ENCODE data around the gene DOCK6.

Gene DOCK6

GRCh38 chr19:11172576-11172975 is 89.7 kb downstream of the DOCK6 start (continued):
- TF ChIP-seq BCL11B (tag by site-specific recombination; IDR thresholded peaks at IDR 0.05; ENCODE audit: low read depth) = no peak
- no peak for TF ChIP-seq ZNF514 (tag by site-specific recombination; IDR thresholded peaks at IDR 0.05)
- no peak for TF ChIP-seq ZNF174 (tag by site-specific recombination; IDR thresholded peaks at IDR 0.05)
- TF ChIP-seq ZNF140 (tag by site-specific recombination; IDR thresholded peaks at IDR 0.05) = no peak
- TF ChIP-seq ZNF292 (tag by site-specific recombination; IDR thresholded peaks at IDR 0.05; ENCODE audit: borderline replicate concordance, low read depth) = no peak
- TF ChIP-seq ZBTB7A (tag by site-specific recombination; IDR thresholded peaks at IDR 0.05; ENCODE audit: low read depth) = no peak
- TF ChIP-seq ZNF707 (tag by site-specific recombination; IDR thresholded peaks at IDR 0.05) = no peak
- TF ChIP-seq ZNF248 (tag by site-specific recombination; IDR thresholded peaks at IDR 0.05) = no peak
- no peak for TF ChIP-seq ZNF221 (tag by site-specific recombination; IDR thresholded peaks at IDR 0.05; ENCODE audit: borderline replicate concordance)
- no peak for TF ChIP-seq ZBTB1 (tag by site-specific recombination; IDR thresholded peaks at IDR 0.05)
- TF ChIP-seq ZSCAN30 (tag by site-specific recombination; IDR thresholded peaks at IDR 0.05) = no peak

DNA sequence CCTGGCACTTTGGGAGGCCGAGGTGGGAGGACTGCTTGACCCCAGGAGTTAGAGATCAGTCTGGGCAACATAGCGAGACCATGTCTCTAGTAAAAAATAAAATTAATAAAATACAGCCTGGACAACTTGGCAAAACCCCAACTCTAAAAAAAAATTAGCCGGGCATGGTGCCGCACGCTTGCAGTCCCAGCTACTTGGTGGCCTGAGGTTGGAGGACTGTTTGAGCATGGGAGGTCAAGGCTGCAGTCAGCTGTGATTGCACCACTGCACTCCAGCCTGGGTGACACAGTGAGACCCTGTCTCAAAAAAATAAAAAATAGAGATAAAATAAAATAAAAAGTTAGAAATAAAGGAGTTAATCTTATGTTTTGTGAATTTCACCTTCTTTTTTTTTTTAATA is 91.2 kb downstream of the DOCK6 start:
- no peaks in the 10 kb centered on the region for H3K4me1 ChIP-seq (ENCODE audit: control insufficient read depth, insufficient read depth, low read length)
- H3K36me3 ChIP-seq (ENCODE audit: control insufficient read depth in 2 of 2, insufficient read depth in 1 of 2, low read length in 2 of 2) = peaks cover 0 to 70% of the 10 kb centered on the region in 2 experiments; a peak in 2 of 3 replicates
- POLR2A ChIA-PET = interaction anchor here (0.7 kb wide), 1 partner anchor 24 kb away, joined by 4 read pairs; no protein-coding TSS in a partner anchor
- no peak overlapping the region for H3K4me3 ChIP-seq (ENCODE audit: low read depth, low read length)
- H3K9me3 ChIP-seq (ENCODE audit: control insufficient read depth, insufficient read depth, low read depth, low read length) = no peaks in the 10 kb centered on the region
- TF ChIP-seq ZNF558 (tag by site-specific recombination; IDR thresholded peaks at IDR 0.05) (no peak), ZNF274 (IDR thresholded peaks at IDR 0.05; ENCODE audit: low read length) (no peak), ZNF274 (tag by site-specific recombination; IDR thresholded peaks at IDR 0.05; ENCODE audit: borderline replicate concordance) (no peak), ZNF639 (tag by site-specific recombination; IDR thresholded peaks at IDR 0.05) (no peak), ZNF624 (tag by site-specific recombination; IDR thresholded peaks at IDR 0.05) (no peak)
- H3K27ac ChIP-seq (ENCODE audit: extremely low read depth, low read depth, low read length) = no peak overlapping the region
- CTCF ChIA-PET = no interaction called here

DNA sequence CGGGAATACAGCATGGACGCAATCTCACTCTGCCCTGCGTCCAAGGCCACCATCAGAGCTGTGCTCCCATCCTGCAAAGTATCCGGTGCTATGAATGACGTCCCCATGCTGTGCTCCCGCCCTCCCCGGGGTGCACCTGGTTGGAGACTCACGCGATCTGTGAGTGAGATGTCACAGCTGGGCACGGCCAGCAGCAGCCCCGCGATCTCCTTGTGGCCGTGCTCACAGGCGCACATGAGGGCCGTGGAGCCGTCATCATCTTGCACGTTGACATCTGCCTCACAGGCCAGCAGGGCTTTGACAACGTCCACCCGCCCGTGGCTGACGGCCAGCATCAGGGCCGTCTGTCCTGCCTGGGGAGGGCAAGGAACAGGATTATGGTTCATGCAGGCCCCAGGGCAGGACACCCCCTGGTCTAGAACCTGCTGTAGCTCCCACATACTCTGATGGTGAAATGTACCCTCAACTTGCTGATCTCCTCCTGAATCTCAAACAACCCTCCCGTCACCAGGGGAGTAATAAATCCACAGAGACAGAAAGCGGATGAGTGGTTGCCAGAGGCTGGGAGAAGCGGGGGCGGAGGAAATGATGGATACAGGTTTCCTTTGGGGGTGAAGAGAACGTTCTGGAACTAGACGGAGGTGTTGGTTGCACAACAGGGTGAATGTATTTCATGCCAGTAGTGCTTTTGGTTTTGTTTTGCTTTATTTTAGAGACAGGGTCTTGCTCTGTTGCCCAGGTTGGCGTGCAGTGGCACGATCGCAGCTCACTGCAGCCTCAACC is 92.2 kb downstream of the DOCK6 start:
- POLR2A ChIA-PET = no interaction called here
- Histone ChIP-seq H3K27ac (ENCODE audit: extremely low read depth, low read depth, low read length) (no peak overlapping the region), H3K9me3 (ENCODE audit: control insufficient read depth, insufficient read depth, low read depth, low read length) (no peaks in the 10 kb centered on the region)

More for the DNA sequence above, 92.2 kb downstream of the DOCK6 start:
- Histone ChIP-seq H3K4me3 (ENCODE audit: low read depth, low read length) (no peak overlapping the region), H3K4me1 (ENCODE audit: control insufficient read depth, insufficient read depth, low read length) (no peaks in the 10 kb centered on the region), H3K36me3 (ENCODE audit: control insufficient read depth in 2 of 2, insufficient read depth in 1 of 2, low read length in 2 of 2) (peaks cover 4 to 70% of the 10 kb centered on the region in 2 experiments; a peak in 2 of 3 replicates)
- CTCF ChIA-PET = no interaction called here
- TF ChIP-seq, protein P1, sequence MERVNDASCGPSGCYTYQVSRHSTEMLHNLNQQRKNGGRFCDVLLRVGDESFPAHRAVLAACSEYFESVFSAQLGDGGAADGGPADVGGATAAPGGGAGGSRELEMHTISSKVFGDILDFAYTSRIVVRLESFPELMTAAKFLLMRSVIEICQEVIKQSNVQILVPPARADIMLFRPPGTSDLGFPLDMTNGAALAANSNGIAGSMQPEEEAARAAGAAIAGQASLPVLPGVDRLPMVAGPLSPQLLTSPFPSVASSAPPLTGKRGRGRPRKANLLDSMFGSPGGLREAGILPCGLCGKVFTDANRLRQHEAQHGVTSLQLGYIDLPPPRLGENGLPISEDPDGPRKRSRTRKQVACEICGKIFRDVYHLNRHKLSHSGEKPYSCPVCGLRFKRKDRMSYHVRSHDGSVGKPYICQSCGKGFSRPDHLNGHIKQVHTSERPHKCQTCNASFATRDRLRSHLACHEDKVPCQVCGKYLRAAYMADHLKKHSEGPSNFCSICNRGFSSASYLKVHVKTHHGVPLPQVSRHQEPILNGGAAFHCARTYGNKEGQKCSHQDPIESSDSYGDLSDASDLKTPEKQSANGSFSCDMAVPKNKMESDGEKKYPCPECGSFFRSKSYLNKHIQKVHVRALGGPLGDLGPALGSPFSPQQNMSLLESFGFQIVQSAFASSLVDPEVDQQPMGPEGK (tag by site-specific recombination; IDR thresholded peaks at IDR 0.05) = no peak
- peak; percentile 91 for TF ChIP-seq ZNF16 (tag by site-specific recombination; IDR thresholded peaks at IDR 0.05; ENCODE audit: low read depth)
- TF ChIP-seq, protein P2, sequence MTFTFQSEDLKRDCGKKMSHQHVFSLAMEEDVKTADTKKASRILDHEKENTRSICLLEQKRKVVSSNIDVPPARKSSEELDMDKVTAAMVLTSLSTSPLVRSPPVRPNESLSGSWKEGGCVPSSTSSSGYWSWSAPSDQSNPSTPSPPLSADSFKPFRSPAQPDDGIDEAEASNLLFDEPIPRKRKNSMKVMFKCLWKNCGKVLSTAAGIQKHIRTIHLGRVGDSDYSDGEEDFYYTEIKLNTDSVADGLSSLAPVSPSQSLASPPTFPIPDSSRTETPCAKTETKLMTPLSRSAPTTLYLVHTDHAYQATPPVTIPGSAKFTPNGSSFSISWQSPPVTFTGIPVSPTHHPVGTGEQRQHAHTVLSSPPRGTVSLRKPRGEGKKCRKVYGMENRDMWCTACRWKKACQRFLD (tag by site-specific recombination; IDR thresholded peaks at IDR 0.05) = no peak
